Measurements from ENCODE around the gene SNX19. TPM values are rescaled to one million over a fixed set of nuclear protein-coding genes. Genes with fewer than 3 reads are reported as not detected.
A peak's percentile ranks its signal among the peaks of the same experiment; 100 is the strongest.

Gene SNX19
- total RNA-seq, 6 donors from 2014 or later, result 46.4 to 112 (median 80.0) TPM

GRCh38 chr11:130874955-130875531 lies 41.2 kb downstream of the SNX19 start:
- no peak for TF ChIP-seq POLR2AphosphoS5 (IDR thresholded peaks at IDR 0.05)
- TF ChIP-seq POLR2A (IDR thresholded peaks at IDR 0.05), result no peak
- no peak for TF ChIP-seq CTCF (IDR thresholded peaks at IDR 0.05)
- no peak for TF ChIP-seq EP300 (IDR thresholded peaks at IDR 0.05)
- H3K36me3 ChIP-seq, result peaks cover 10 to 83% (median 58%) of the 10 kb centered on the region in 4 donors
- H3K27me3 ChIP-seq, result no peaks in the 10 kb centered on the region
- H3K27ac ChIP-seq, result no peak overlapping the region
- DNase-seq (no peak), ATAC-seq (ENCODE audit: low FRiP score in 2 of 2) (no peak)
- no peak overlapping the region for H3K4me3 ChIP-seq
- WGBS, 2 donors, result 86 to 93% methylated on average over 7 of the region's 7 CpGs
- H3K4me1 ChIP-seq, result peaks cover 0 to 13% (median 4%) of the 10 kb centered on the region in 4 donors
- H3K9me3 ChIP-seq, result no peaks in the 10 kb centered on the region

- H3K4me1 ChIP-seq, result peaks cover 0 to 13% (median 4%) of the 10 kb centered on the region in 4 donors
- DNase-seq (no peak), ATAC-seq (ENCODE audit: low FRiP score in 2 of 2) (no peak)
- TF ChIP-seq EP300 (IDR thresholded peaks at IDR 0.05), result no peak
- TF ChIP-seq CTCF (IDR thresholded peaks at IDR 0.05), result no peak
- no peak for TF ChIP-seq POLR2A (IDR thresholded peaks at IDR 0.05)
- TF ChIP-seq POLR2AphosphoS5 (IDR thresholded peaks at IDR 0.05), result no peak
- H3K27me3 ChIP-seq, result no peaks in the 10 kb centered on the region
- H3K27ac ChIP-seq, result no peak overlapping the region
- 89 to 91% methylated on average over 1 of the region's 1 CpG for WGBS, 2 donors
- H3K9me3 ChIP-seq, result no peaks in the 10 kb centered on the region
- H3K36me3 ChIP-seq, result peaks cover 10 to 77% (median 53%) of the 10 kb centered on the region in 4 donors
- H3K4me3 ChIP-seq, result no peak overlapping the region
Observed at GRCh38 chr11:130874396-130874795, 41.9 kb downstream of the SNX19 start.

- WGBS, 2 donors, result 81 to 97% methylated on average over 1 of the region's 1 CpG
- no peak for DNase-seq
- TF ChIP-seq POLR2AphosphoS5 (IDR thresholded peaks at IDR 0.05) (no peak), CTCF (IDR thresholded peaks at IDR 0.05) (no peak), POLR2A (IDR thresholded peaks at IDR 0.05) (no peak), EP300 (IDR thresholded peaks at IDR 0.05) (no peak)
- H3K4me3 ChIP-seq, result no peak overlapping the region
- ATAC-seq (ENCODE audit: low FRiP score in 2 of 2), result no peak
- no peaks in the 10 kb centered on the region for H3K9me3 ChIP-seq
- peaks cover 8 to 70% (median 47%) of the 10 kb centered on the region in 4 donors for H3K36me3 ChIP-seq
- peaks cover 0 to 13% (median 4%) of the 10 kb centered on the region in 4 donors for H3K4me1 ChIP-seq
- H3K27ac ChIP-seq, result no peak overlapping the region
- H3K27me3 ChIP-seq, result no peaks in the 10 kb centered on the region
Observed at GRCh38 chr11:130873761-130874160, 42.5 kb downstream of the SNX19 start.

- Histone ChIP-seq H3K4me1 (peaks cover 0 to 7% (median 1%) of the 10 kb centered on the region in 4 donors), H3K27me3 (no peaks in the 10 kb centered on the region), H3K9me3 (no peaks in the 10 kb centered on the region), H3K36me3 (peaks cover 2 to 62% (median 40%) of the 10 kb centered on the region in 4 donors), H3K4me3 (no peak overlapping the region), H3K27ac (peak overlapping the region in 2 of 4 donors; percentile 26 to 57)
- DNase-seq (no peak), ATAC-seq (ENCODE audit: low FRiP score in 2 of 2) (no peak)
- 78 to 86% methylated on average over 6 of the region's 6 CpGs for WGBS, 2 donors
- TF ChIP-seq EP300 (IDR thresholded peaks at IDR 0.05) (no peak), POLR2A (IDR thresholded peaks at IDR 0.05) (no peak), CTCF (IDR thresholded peaks at IDR 0.05) (no peak), POLR2AphosphoS5 (IDR thresholded peaks at IDR 0.05) (no peak)
Observed at GRCh38 chr11:130872981-130873380, 43.3 kb downstream of the SNX19 start.

- Histone ChIP-seq H3K36me3 (peaks cover 0 to 58% (median 37%) of the 10 kb centered on the region in 4 donors), H3K4me3 (no peak overlapping the region), H3K27ac (peak overlapping the region in 2 of 4 donors; percentile 26 to 57), H3K27me3 (no peaks in the 10 kb centered on the region), H3K9me3 (no peaks in the 10 kb centered on the region), H3K4me1 (peaks cover 0 to 5% (median 0%) of the 10 kb centered on the region in 4 donors)
- WGBS, 2 donors, result 80 to 90% methylated on average over 6 of the region's 6 CpGs
- no peak for TF ChIP-seq CTCF (IDR thresholded peaks at IDR 0.05)
- no peak for TF ChIP-seq POLR2A (IDR thresholded peaks at IDR 0.05)
- no peak for TF ChIP-seq POLR2AphosphoS5 (IDR thresholded peaks at IDR 0.05)
- no peak for TF ChIP-seq EP300 (IDR thresholded peaks at IDR 0.05)
- no peak for ATAC-seq (ENCODE audit: low FRiP score in 2 of 2)
- no peak for DNase-seq
Observed at GRCh38 chr11:130872513-130872912, 43.8 kb downstream of the SNX19 start.
